ENCODE data around the gene ALAD.
"Not testable (repeated sequence)": the region's sequence is repeated elsewhere in the genome, so short reads cannot be mapped to it uniquely, and the experiment has no call there.

ALAD gene

GRCh38 chr9:113401027-113401792, at the start of gene ALAD:
Gene ALAD, minus strand, starts transcription at chr9:113401284. Its CDS starts 7,725 bp downstream, at chr9:113393559.
- DNase-seq: peak; percentile 98

GRCh38 chr9:113449376-113449775, 48.3 kb upstream of the ALAD start:
- DNase-seq: no peak

GRCh38 chr9:113446323-113446740, 45.2 kb upstream of the ALAD start:
- DNase-seq: peak; percentile 63

GRCh38 chr9:113444736-113445135, 43.7 kb upstream of the ALAD start:
- no peak for DNase-seq

GRCh38 chr9:113437716-113438115, 36.6 kb upstream of the ALAD start:
- DNase-seq: not testable (repeated sequence)

GRCh38 chr9:113436728-113437515, 35.8 kb upstream of the ALAD start:
- no peak for DNase-seq

- DNase-seq: no peak
Measured at GRCh38 chr9:113431191-113431590, 30.1 kb upstream of the ALAD start.

GRCh38 chr9:113428062-113428615, 27.1 kb upstream of the ALAD start:
- no peak for DNase-seq

GRCh38 chr9:113427629-113428028, 26.5 kb upstream of the ALAD start:
- no peak for DNase-seq

GRCh38 chr9:113426701-113427100, 25.6 kb upstream of the ALAD start:
- no peak for DNase-seq

- DNase-seq: no peak
Measured at GRCh38 chr9:113425072-113425471, 24.0 kb upstream of the ALAD start.

GRCh38 chr9:113421726-113422125, 20.6 kb upstream of the ALAD start:
- DNase-seq: no peak

GRCh38 chr9:113417370-113417769, 16.3 kb upstream of the ALAD start:
- DNase-seq: no peak

- no peak for DNase-seq
Measured at GRCh38 chr9:113416149-113416721, 15.2 kb upstream of the ALAD start.

GRCh38 chr9:113410207-113410864, 9.3 kb upstream of the ALAD start, which contains the start of the genes C9orf43 and POLE3:
Gene C9orf43, plus strand, starts transcription at chr9:113410747. Its CDS starts 2,747 bp downstream, at chr9:113413494.
Gene POLE3, minus strand, starts transcription at chr9:113410675. Its CDS starts 382 bp downstream, at chr9:113410293.
- peak; percentile 98 for DNase-seq

- no peak for DNase-seq
Measured at GRCh38 chr9:113409883-113410206, 8.8 kb upstream of the ALAD start.

GRCh38 chr9:113409481-113409880, 8.4 kb upstream of the ALAD start:
- peak; percentile 3 for DNase-seq

- DNase-seq: peak; percentile 56
Measured at GRCh38 chr9:113406873-113407511, 5.9 kb upstream of the ALAD start.

GRCh38 chr9:113406353-113406752, 5.3 kb upstream of the ALAD start:
- DNase-seq: not testable (repeated sequence)

GRCh38 chr9:113403646-113404045, 2.6 kb upstream of the ALAD start:
- no peak for DNase-seq

GRCh38 chr9:113399646-113400200, 1.4 kb downstream of the ALAD start:
- DNase-seq: no peak

GRCh38 chr9:113398796-113399195, 2.3 kb downstream of the ALAD start:
- DNase-seq: no peak
